Ishikawa (cell line): Measurements from ENCODE around the gene MROH2B.

Experiments used
- CEBPB ChIP-seq: IDR thresholded peaks from 2 replicates; pipeline ENCODE4 v1.6.1; 2012
- CREB1 ChIP-seq: IDR thresholded peaks from 2 replicates; pipeline ENCODE4 v1.6.1; 2012; ENCODE audit warnings: low read depth
- EGR1 ChIP-seq: IDR thresholded peaks from 2 replicates; pipeline ENCODE4 v1.6.1; 2012
- EP300 ChIP-seq: IDR thresholded peaks from 2 replicates; pipeline ENCODE4 v1.6.1; 2012; ENCODE audit warnings: borderline replicate concordance
- FOXM1 ChIP-seq: IDR thresholded peaks from 2 replicates; pipeline ENCODE4 v1.6.1; 2012; ENCODE audit warnings: low read depth, borderline replicate concordance
- MAX ChIP-seq: IDR thresholded peaks from 2 replicates; pipeline ENCODE4 v1.6.1; 2012
- NFIC ChIP-seq: IDR thresholded peaks from 2 replicates; pipeline ENCODE4 v1.6.1; 2012
- RAD21 ChIP-seq: IDR thresholded peaks from 2 replicates; pipeline ENCODE4 v1.6.1; 2012; ENCODE audit warnings: low read depth
- REST ChIP-seq: IDR thresholded peaks from 2 replicates; pipeline ENCODE4 v1.6.1; 2012; ENCODE audit warnings: low read depth, mild to moderate bottlenecking
- TAF1 ChIP-seq: IDR thresholded peaks from 2 replicates; pipeline ENCODE4 v1.6.1; 2012; ENCODE audit warnings: low read depth, mild to moderate bottlenecking
- TCF12 ChIP-seq: IDR thresholded peaks from 2 replicates; pipeline ENCODE4 v1.6.1; 2012; ENCODE audit warnings: low read depth
- TEAD4 ChIP-seq: IDR thresholded peaks from 2 replicates; pipeline ENCODE4 v1.6.1; 2012
- USF1 ChIP-seq: IDR thresholded peaks from 2 replicates; pipeline ENCODE4 v1.6.1; 2012
- YY1 ChIP-seq: IDR thresholded peaks from 2 replicates; pipeline ENCODE4 v1.6.1; 2012; ENCODE audit warnings: low read depth
- ZBTB7A ChIP-seq: IDR thresholded peaks from 2 replicates; pipeline ENCODE4 v1.6.1; 2012; ENCODE audit warnings: low read depth

MROH2B gene

GRCh38 chr5:40962207-40962955 is 108.8 kb downstream of the MROH2B start:
- no peak for TF ChIP-seq MAX
- no peak for TF ChIP-seq YY1
- TF ChIP-seq CEBPB, result no peak
- TF ChIP-seq ZBTB7A, result no peak
- no peak for TF ChIP-seq TEAD4
- no peak for TF ChIP-seq USF1
- no peak for TF ChIP-seq CREB1
- TF ChIP-seq NFIC, result no peak
- TF ChIP-seq EP300, result no peak
- no peak for TF ChIP-seq EGR1
- TF ChIP-seq RAD21, result no peak
- TF ChIP-seq TAF1, result no peak

GRCh38 chr5:40960037-40960436 is 111.1 kb downstream of the MROH2B start:
- TF ChIP-seq TAF1, result no peak
- no peak for TF ChIP-seq EGR1
- no peak for TF ChIP-seq MAX
- no peak for TF ChIP-seq RAD21
- no peak for TF ChIP-seq EP300
- TF ChIP-seq NFIC, result no peak
- TF ChIP-seq CREB1, result no peak
- TF ChIP-seq TEAD4, result no peak
- no peak for TF ChIP-seq CEBPB
- no peak for TF ChIP-seq USF1
- TF ChIP-seq TCF12, result no peak
- TF ChIP-seq YY1, result no peak
- TF ChIP-seq ZBTB7A, result no peak
- TF ChIP-seq REST, result no peak
- TF ChIP-seq FOXM1, result no peak

GRCh38 chr5:40958811-40959210 is 112.3 kb downstream of the MROH2B start:
- no peak for TF ChIP-seq CREB1
- no peak for TF ChIP-seq TEAD4
- TF ChIP-seq TAF1, result no peak

GRCh38 chr5:40957048-40957447 is 114.1 kb downstream of the MROH2B start:
- TF ChIP-seq NFIC, result no peak
- no peak for TF ChIP-seq FOXM1
- no peak for TF ChIP-seq EGR1
- no peak for TF ChIP-seq TCF12
- no peak for TF ChIP-seq USF1
- TF ChIP-seq MAX, result no peak
- TF ChIP-seq REST, result no peak
- TF ChIP-seq CREB1, result no peak
- TF ChIP-seq EP300, result no peak
- TF ChIP-seq TAF1, result no peak
- no peak for TF ChIP-seq YY1
- TF ChIP-seq ZBTB7A, result no peak
- no peak for TF ChIP-seq TEAD4
- no peak for TF ChIP-seq CEBPB
- TF ChIP-seq RAD21, result no peak

- TF ChIP-seq CREB1, result no peak
- TF ChIP-seq USF1, result no peak
- no peak for TF ChIP-seq EP300
- TF ChIP-seq CEBPB, result no peak
- no peak for TF ChIP-seq RAD21
- TF ChIP-seq MAX, result no peak
- TF ChIP-seq YY1, result no peak
- no peak for TF ChIP-seq TEAD4
- TF ChIP-seq FOXM1, result no peak
- TF ChIP-seq TCF12, result no peak
Observed at GRCh38 chr5:40955313-40955712, 115.8 kb downstream of the MROH2B start.
